SK-N-MC (cell line): ENCODE measurements around the gene RIOK3.

Experiments
- EZH2 ChIP-seq: fragments of 200-600 bp; sonication (generic); IDR thresholded peaks from one replicate; pipeline ENCODE4 v1.6.1; 2017; ENCODE audit warnings: antibody characterized with exemption
- POLR2AphosphoS5 ChIP-seq: IDR thresholded peaks from 2 replicates; pipeline ENCODE4 v1.6.1; 2012; ENCODE audit warnings: mild to moderate bottlenecking, low read depth, low read length, borderline replicate concordance

GRCh38 chr18:23524213-23524707, 71.2 kb downstream of the RIOK3 start:
- TF ChIP-seq EZH2 (no peak), POLR2AphosphoS5 (no peak)
